ENCODE data around the gene GPR84.

Gene GPR84

DNA sequence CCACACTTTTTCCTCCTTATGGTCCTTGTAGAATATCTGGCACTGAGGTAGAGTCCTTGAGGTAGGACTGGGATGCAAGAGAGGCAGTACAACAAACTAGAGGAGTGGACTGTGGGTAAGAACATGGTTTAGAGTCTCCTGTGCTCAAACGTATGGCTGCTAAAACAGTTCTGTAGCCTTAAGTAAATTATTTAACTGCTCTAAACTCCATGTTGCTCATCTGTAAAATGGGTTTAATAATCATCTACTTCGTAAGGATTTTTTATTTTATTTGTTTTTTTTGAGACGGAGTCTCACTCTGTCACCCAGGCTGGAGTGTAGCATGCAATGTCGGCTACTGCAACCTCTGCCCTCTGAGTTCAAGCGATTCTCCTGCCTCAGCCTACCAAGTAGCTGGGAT is 42.9 kb downstream of the GPR84 start:
- DNase-seq, result no peak

Measured in NCI-H524 treated with DMSO at 0.1 percent for 48 hours (cell line).